Coronary artery (tissue), 2 donors: Measurements from ENCODE around the gene KLRG1.

Experiments
- DNase-seq: peaks from one replicate; pipeline ENCODE4 v3.0.0-alpha.2; 2017; ENCODE audit warnings: low spot score
- H3K27ac ChIP-seq, 2 donors: fragments of 200-600 bp; sonication (generic); one replicate each; pipeline ENCODE4 v1.5.1; 2016 to 2019
- H3K4me3 ChIP-seq: fragments of 200-600 bp; sonication (generic); 2 replicates; pipeline ENCODE4 v1.5.1; 2016; ENCODE audit warnings: mild to moderate bottlenecking, moderate library complexity
- CTCF ChIP-seq: fragments of 200-600 bp; sonication (generic); IDR thresholded peaks from one replicate; pipeline ENCODE4 v1.5.1; 2019; ENCODE audit warnings: antibody characterized with exemption

The KLRG1 gene

GRCh38 chr12:8956772-8957171, 32.6 kb upstream of the KLRG1 start:
- H3K4me3 ChIP-seq, result no peak overlapping the region
- no peak for DNase-seq
- TF ChIP-seq CTCF, result no peak
- no peak overlapping the region for H3K27ac ChIP-seq

GRCh38 chr12:8957561-8957960, 31.8 kb upstream of the KLRG1 start:
- TF ChIP-seq CTCF, result no peak
- H3K4me3 ChIP-seq, result no peak overlapping the region
- no peak overlapping the region for H3K27ac ChIP-seq
- DNase-seq, result no peak

GRCh38 chr12:8958066-8958465, 31.3 kb upstream of the KLRG1 start:
- DNase-seq, result no peak
- TF ChIP-seq CTCF, result no peak
- H3K4me3 ChIP-seq, result no peak overlapping the region
- no peak overlapping the region for H3K27ac ChIP-seq

GRCh38 chr12:8960176-8960575, 29.2 kb upstream of the KLRG1 start:
- DNase-seq, result no peak
- Histone ChIP-seq H3K4me3 (no peak overlapping the region), H3K27ac (no peak overlapping the region)
- no peak for TF ChIP-seq CTCF

- no peak overlapping the region for H3K4me3 ChIP-seq
- no peak for TF ChIP-seq CTCF
- H3K27ac ChIP-seq, result no peak overlapping the region
- DNase-seq, result no peak
Measured at GRCh38 chr12:8968761-8969160, 20.6 kb upstream of the KLRG1 start.

GRCh38 chr12:8969861-8970411, 19.4 kb upstream of the KLRG1 start:
- DNase-seq, result no peak
- no peak for TF ChIP-seq CTCF
- Histone ChIP-seq H3K4me3 (no peak overlapping the region), H3K27ac (no peak overlapping the region)

GRCh38 chr12:8970432-8970831, 18.9 kb upstream of the KLRG1 start:
- Histone ChIP-seq H3K4me3 (no peak overlapping the region), H3K27ac (no peak overlapping the region)
- DNase-seq, result no peak
- TF ChIP-seq CTCF, result no peak
